Neural progenitor cell (in vitro differentiated cells): ENCODE data around the gene IFIT1B.

Source experiments
- CTCF ChIP-seq: fragments of 200-600 bp; sonication (generic); IDR thresholded peaks from 2 replicates; pipeline ENCODE4 v1.5.1; 2017; ENCODE audit warnings: antibody characterized with exemption, mild to moderate bottlenecking
- EZH2 ChIP-seq: fragments of 200-600 bp; sonication (generic); IDR thresholded peaks from 2 replicates; pipeline ENCODE4 v1.6.1; 2017; ENCODE audit warnings: antibody characterized with exemption, mild to moderate bottlenecking, moderate library complexity

GRCh38 chr10:89346405-89347254 is 31.2 kb upstream of the IFIT1B start:
- no peak for TF ChIP-seq CTCF
- no peak for TF ChIP-seq EZH2
